K562 (cell line): Measurements from ENCODE around the gene CCDC88A. TPM values are rescaled to one million over a fixed set of nuclear protein-coding genes. Genes with fewer than 3 reads are reported as not detected.

ENCODE experiments used
- ARNT ChIP-seq, 2 experiments: fragments of 450-650 bp; IDR thresholded peaks; 2 replicates each; pipeline ENCODE4 v1.6.1; 2016; ENCODE audit warnings: mild to moderate bottlenecking in 1 of 2
- ATF2 ChIP-seq: sonication (generic); formaldehyde crosslinking; IDR thresholded peaks from 2 replicates; pipeline ENCODE4 v1.8.1; 2022; ENCODE audit warnings: missing genetic modification reagents
- CSDE1 ChIP-seq, 2 experiments: fragments of 450-650 bp; IDR thresholded peaks; 2 replicates each; pipeline ENCODE4 v1.6.1; 2016; ENCODE audit warnings: mild to moderate bottlenecking in 1 of 2
- CXXC5 ChIP-seq: fragments of 250-450 bp; sonication (Bioruptor Pico); IDR thresholded peaks from 2 replicates; pipeline ENCODE4 v1.8.0; 2022; ENCODE audit warnings: inconsistent platforms, mild to moderate bottlenecking, moderate library complexity
- ELF4 ChIP-seq: fragments of 450-650 bp; formaldehyde crosslinking; IDR thresholded peaks from 2 replicates; pipeline ENCODE4 v1.4.0; 2022; ENCODE audit warnings: missing genetic modification characterization
- ETV6 ChIP-seq, 3 experiments: fragments of 150-350 bp in 1 of 3; sonication (generic) in 1 of 3; formaldehyde crosslinking in 1 of 3; IDR thresholded peaks; 2 replicates each; pipeline versions ENCODE4 v1.6.1 to v1.8.0; 2014 to 2022; ENCODE audit warnings: borderline replicate concordance in 2 of 3, low read depth in 2 of 3, antibody characterized with exemption in 1 of 3, low read length in 1 of 3, mild to moderate bottlenecking in 1 of 3, missing genetic modification reagents in 1 of 3
- GTF2E2 ChIP-seq: fragments of 200-800 bp; sonication (Bioruptor generic); IDR thresholded peaks from 2 replicates; pipeline ENCODE4 v1.6.1; 2016; ENCODE audit warnings: missing genetic modification characterization, missing compliant biosample characterization
- HDAC2 ChIP-seq: fragments of 450-650 bp; IDR thresholded peaks from 2 replicates; pipeline ENCODE4 v1.6.1; 2016; ENCODE audit warnings: mild to moderate bottlenecking
- HNRNPH1 ChIP-seq: fragments of 200-400 bp; formaldehyde crosslinking; optimal IDR thresholded peaks from 2 replicates; pipeline ENCODE3; 2017; ENCODE audit warnings: low read depth, mild to moderate bottlenecking, low read length, moderate library complexity
- MCM2 ChIP-seq: fragments of 450-650 bp; IDR thresholded peaks from 2 replicates; pipeline ENCODE4 v1.6.1; 2017; ENCODE audit warnings: low read depth, mild to moderate bottlenecking
- NFIC ChIP-seq: fragments of 450-650 bp; IDR thresholded peaks from 2 replicates; pipeline ENCODE4 v1.6.1; 2017; ENCODE audit warnings: mild to moderate bottlenecking, inconsistent platforms
- NFXL1 ChIP-seq: fragments of 450-650 bp; formaldehyde crosslinking; IDR thresholded peaks from 2 replicates; pipeline ENCODE4 v1.4.0; 2021; ENCODE audit warnings: mild to moderate bottlenecking
- PHF20 ChIP-seq: fragments of 450-650 bp; IDR thresholded peaks from 2 replicates; pipeline ENCODE4 v1.6.1; 2018; ENCODE audit not compliant: partially characterized antibody
- RFX5 ChIP-seq: IDR thresholded peaks from 2 replicates; pipeline ENCODE4 v1.6.1; 2011; ENCODE audit warnings: low read depth, mild to moderate bottlenecking, improper control_type of control experiment, low read length
- SETDB1 ChIP-seq: IDR thresholded peaks from one replicate; pipeline ENCODE4 v1.6.1; 2012; ENCODE audit warnings: low read length, control low read depth, inconsistent platforms
- SIX5 ChIP-seq, 2 experiments: IDR thresholded peaks; 2 replicates each; pipeline ENCODE4 v1.6.1; 2011; ENCODE audit warnings: low read length in 2 of 2, borderline replicate concordance in 1 of 2, low read depth in 1 of 2, mild to moderate bottlenecking in 1 of 2, moderate library complexity in 1 of 2; ENCODE audit not compliant: insufficient read depth in 1 of 2
- SP1 ChIP-seq: sonication (generic); formaldehyde crosslinking; IDR thresholded peaks from 2 replicates; pipeline ENCODE4 v1.8.1; 2022; ENCODE audit warnings: mild to moderate bottlenecking, missing genetic modification reagents
- SREBF2 ChIP-seq: sonication (generic); formaldehyde crosslinking; IDR thresholded peaks from 2 replicates; pipeline ENCODE4 v1.4.0; 2020; ENCODE audit warnings: mild to moderate bottlenecking, missing genetic modification reagents
- STAT5A ChIP-seq: IDR thresholded peaks from 2 replicates; pipeline ENCODE4 v1.6.1; 2012; ENCODE audit warnings: low read length, inconsistent platforms, borderline replicate concordance
- TAF15 ChIP-seq: fragments of 200-400 bp; formaldehyde crosslinking; IDR thresholded peaks from 2 replicates; pipeline ENCODE4 v1.6.1; 2017; ENCODE audit warnings: mild to moderate bottlenecking, low read depth, low read length, moderate library complexity
- THRA ChIP-seq: fragments of 450-650 bp; IDR thresholded peaks from 2 replicates; pipeline ENCODE4 v1.6.1; 2017; ENCODE audit warnings: mild to moderate bottlenecking, moderate library complexity
- THRB ChIP-seq: fragments of 450-650 bp; formaldehyde crosslinking; conservative IDR thresholded peaks from 2 replicates; pipeline ENCODE4 v1.4.0; 2022; ENCODE audit warnings: mild to moderate bottlenecking, missing genetic modification characterization
- ZNF24 ChIP-seq: fragments of 450-650 bp; IDR thresholded peaks from 2 replicates; pipeline ENCODE4 v1.6.1; 2016
- ZNF253 ChIP-seq: fragments of 250-450 bp; sonication (Bioruptor Pico); conservative IDR thresholded peaks from 2 replicates; pipeline ENCODE4 v1.6.1; 2021; ENCODE audit warnings: mild to moderate bottlenecking
- ZNF668 ChIP-seq: fragments of 250-450 bp; sonication (Bioruptor Pico); IDR thresholded peaks from 2 replicates; pipeline ENCODE4 v1.8.0; 2022; ENCODE audit warnings: mild to moderate bottlenecking, inconsistent platforms
- ZNF79 ChIP-seq: fragments of 250-450 bp; sonication (Bioruptor Pico); IDR thresholded peaks from 2 replicates; pipeline ENCODE4 v1.4.0; 2020; ENCODE audit warnings: low read depth, mild to moderate bottlenecking, moderate library complexity
- polyA plus RNA-seq, 8 experiments: library from polyadenylated mRNA; depleted of rRNA in 4 of 8; stranded (reverse) in 5 of 8; unstranded in 3 of 8; fragments of >200 nt; fragmentation: Nextera tagmentation in 2 of 8; fragmentation: Illumina TruSeq in 1 of 8; extraction: Ambion mirVana in 2 of 8; extraction: Trizol in 1 of 8; gene quantifications; 2 replicates each; pipeline versions ENCODE4 v1.2.1 to v1.2.3, GENCODE V29; 2011 to 2014; ENCODE audit warnings: inconsistent platforms in 1 of 8, missing spikeins in 1 of 8
- total RNA-seq, 7 experiments: library from RNA; depleted of rRNA in 6 of 7; stranded (reverse); fragments of >200 nt in 6 of 7; fragmentation: Illumina TruSeq in 2 of 7; extraction: Trizol in 2 of 7; gene quantifications; 2 replicates each; pipeline versions ENCODE4 v1.2.1 to v1.2.3, GENCODE V29; 2011 to 2021; ENCODE audit warnings: low replicate concordance in 1 of 7

CCDC88A gene
- total and polyA plus RNA-seq, 9 of the 15 experiments (the other 6 are each of a cell fraction or from before 2014, with no cell fraction given) = 29.3 to 102 (median 55.6) TPM

- TF ChIP-seq NFXL1 (CRISPR knock-in tag) (no peak), ETV6 (IDR thresholded peaks at IDR 0.05; ENCODE audit: borderline replicate concordance in 1 of 2, low read depth in 2 of 2, low read length in 1 of 2) (0 out of 4 replicates have a peak, but pooled peaks have one; percentile 37 to 42), ETV6 (CRISPR knock-in tag; IDR thresholded peaks at IDR 0.05; ENCODE audit: borderline replicate concordance) (no peak), SP1 (CRISPR knock-in tag) (peak; percentile 92), TAF15 (no peak), HNRNPH1 (no peak), ZNF24 (peak; percentile 85; the same call in 1 of the 2 replicates), STAT5A (no peak; the same call in 1 of the 2 replicates), NFIC (peak; percentile 61), ELF4 (CRISPR knock-in tag) (no peak; the same call in 1 of the 2 replicates), CXXC5 (CRISPR knock-in tag) (peak; percentile 96), ZNF253 (no peak), ZNF79 (no peak), CSDE1 (IDR thresholded peaks at IDR 0.05) (no peak), HDAC2 (peak; percentile 74; the same call in 1 of the 2 replicates), PHF20 (peak; percentile 99), GTF2E2 (peak; percentile 97), SIX5 (IDR thresholded peaks at IDR 0.05; ENCODE audit: borderline replicate concordance in 1 of 2, insufficient read depth in 1 of 2, low read depth in 1 of 2, low read length in 2 of 2) (peak; percentile 55 to 60; a peak in 3 of 4 replicates), SETDB1 (no peak), THRA (no peak), SREBF2 (no peak; the same call in 1 of the 2 replicates), ZNF668 (CRISPR knock-in tag) (no peak), THRB (CRISPR knock-in tag) (peak; percentile 63; the same call in 1 of the 2 replicates), ARNT (IDR thresholded peaks at IDR 0.05) (peak; percentile 44 to 95; a peak in 3 of 4 replicates), ATF2 (CRISPR knock-in tag) (no peak), RFX5 (no peak), MCM2 (no peak)
These were observed 150.6 kb downstream of the CCDC88A start, which contains the start of gene MTIF2 (continued) for GRCh38 chr2:55268907-55269644.
